ENCODE data around the gene RASSF6. TPM values are rescaled to one million over a fixed set of nuclear protein-coding genes. Genes with fewer than 3 reads are reported as not detected.

RASSF6 gene
- total and polyA plus RNA-seq, 12 donors, result 0.06 TPM; not detected in 11

DNA sequence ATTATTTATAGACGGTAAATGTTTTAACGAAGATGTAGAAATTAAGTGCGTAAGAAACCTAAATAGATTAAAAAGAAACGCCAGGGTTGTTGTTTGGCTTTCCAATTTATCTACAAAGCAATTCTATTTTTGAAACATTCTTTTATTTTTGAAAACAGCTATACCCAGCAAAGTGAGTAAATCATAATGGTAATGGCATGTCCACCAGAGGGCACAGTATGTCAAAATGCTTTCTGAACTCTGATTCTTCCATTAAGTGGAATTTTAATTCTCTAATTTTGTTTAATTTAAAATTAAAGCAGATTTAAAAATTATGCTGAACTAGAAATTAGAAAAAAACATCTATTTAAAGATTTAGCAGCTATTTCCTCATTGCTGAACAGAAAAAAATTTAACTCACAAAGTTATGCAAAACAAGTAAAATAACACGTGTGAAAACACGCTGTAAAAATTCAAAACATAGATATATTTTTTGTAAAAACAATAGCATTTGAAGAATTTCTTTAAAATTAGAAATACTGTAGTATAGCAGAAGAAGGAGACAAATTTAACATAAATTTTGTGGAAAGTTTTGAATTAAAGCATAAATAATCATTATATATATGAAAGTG is 26.5 kb downstream of the RASSF6 start:
- H3K36me3 ChIP-seq, result no peaks in the 10 kb centered on the region
- no peak for ATAC-seq
- H3K9me3 ChIP-seq, result peaks cover 0 to 5% (median 0%) of the 10 kb centered on the region in 11 donors
- DNase-seq, result no peak
- no peaks in the 10 kb centered on the region for H3K4me1 ChIP-seq
- intact Hi-C loops (cut with DNase I), result loop anchor here in 7 of 10 donors (5.0 to 10.0 kb wide), 4 partner anchors 61 to 544 kb away; no protein-coding TSS in a partner anchor
- H3K27me3 ChIP-seq, result no peaks in the 10 kb centered on the region
- TF ChIP-seq, protein P1, sequence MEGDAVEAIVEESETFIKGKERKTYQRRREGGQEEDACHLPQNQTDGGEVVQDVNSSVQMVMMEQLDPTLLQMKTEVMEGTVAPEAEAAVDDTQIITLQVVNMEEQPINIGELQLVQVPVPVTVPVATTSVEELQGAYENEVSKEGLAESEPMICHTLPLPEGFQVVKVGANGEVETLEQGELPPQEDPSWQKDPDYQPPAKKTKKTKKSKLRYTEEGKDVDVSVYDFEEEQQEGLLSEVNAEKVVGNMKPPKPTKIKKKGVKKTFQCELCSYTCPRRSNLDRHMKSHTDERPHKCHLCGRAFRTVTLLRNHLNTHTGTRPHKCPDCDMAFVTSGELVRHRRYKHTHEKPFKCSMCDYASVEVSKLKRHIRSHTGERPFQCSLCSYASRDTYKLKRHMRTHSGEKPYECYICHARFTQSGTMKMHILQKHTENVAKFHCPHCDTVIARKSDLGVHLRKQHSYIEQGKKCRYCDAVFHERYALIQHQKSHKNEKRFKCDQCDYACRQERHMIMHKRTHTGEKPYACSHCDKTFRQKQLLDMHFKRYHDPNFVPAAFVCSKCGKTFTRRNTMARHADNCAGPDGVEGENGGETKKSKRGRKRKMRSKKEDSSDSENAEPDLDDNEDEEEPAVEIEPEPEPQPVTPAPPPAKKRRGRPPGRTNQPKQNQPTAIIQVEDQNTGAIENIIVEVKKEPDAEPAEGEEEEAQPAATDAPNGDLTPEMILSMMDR (IDR thresholded peaks at IDR 0.05), result peak in 7 of 9 donors; percentile 39 to 61 (median 52)
- WGBS, 2 donors, result 81 to 82% methylated on average over 6 of the region's 6 CpGs
- H3K4me3 ChIP-seq, result no peak overlapping the region
- no peak overlapping the region for H3K27ac ChIP-seq

DNA sequence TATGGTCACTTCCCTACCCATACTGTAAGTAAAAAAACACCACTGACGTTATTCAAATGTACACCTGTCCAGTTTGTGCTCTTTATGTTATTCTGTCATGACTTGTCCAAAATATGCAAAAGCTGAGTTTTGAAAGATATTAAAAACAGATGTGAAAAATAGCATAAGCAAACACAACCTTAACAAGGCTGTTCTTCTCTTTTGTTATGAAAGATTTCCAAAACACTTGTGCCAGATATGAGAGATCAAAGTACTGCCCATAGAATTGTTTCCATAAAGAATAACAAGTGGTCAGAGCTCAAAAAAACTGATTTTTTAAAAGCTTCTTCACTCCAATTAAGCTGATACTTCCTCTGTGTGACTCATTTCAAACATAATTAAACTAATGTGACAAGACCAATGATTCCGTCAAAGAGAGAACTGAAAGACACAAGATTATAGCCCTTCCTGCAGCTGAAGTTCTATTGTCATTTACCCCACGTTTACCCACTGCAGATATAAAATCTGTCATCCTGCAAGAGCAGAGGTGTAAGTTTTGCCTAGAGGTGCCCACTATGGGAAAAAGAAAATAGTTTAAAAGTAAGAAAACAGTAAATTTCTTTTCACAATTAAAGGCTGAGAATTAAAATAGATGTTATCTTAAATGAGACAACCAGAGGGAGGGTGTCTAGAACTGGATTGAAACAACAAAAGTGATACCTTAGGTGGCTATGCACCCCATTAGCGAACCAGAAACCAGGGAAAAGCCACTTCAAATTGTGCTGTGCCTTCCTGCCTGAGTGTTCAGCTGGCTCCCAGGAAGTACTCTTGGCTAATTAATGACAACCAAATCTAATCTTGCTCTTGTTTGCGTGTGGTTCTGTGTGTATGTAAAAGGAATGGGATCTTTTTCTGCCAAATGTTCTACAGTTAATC is 30.1 kb downstream of the RASSF6 start:
- no peak for DNase-seq
- Histone ChIP-seq H3K27me3 (no peaks in the 10 kb centered on the region), H3K4me1 (no peaks in the 10 kb centered on the region), H3K27ac (no peak overlapping the region), H3K9me3 (no peaks in the 10 kb centered on the region), H3K36me3 (no peaks in the 10 kb centered on the region), H3K4me3 (no peak overlapping the region)
- intact Hi-C loops (cut with DNase I), result loop anchor here in 7 of 10 donors (5.0 to 10.0 kb wide), 5 partner anchors 65 to 1535 kb away; no protein-coding TSS in a partner anchor
- no peak for ATAC-seq
- 51 to 52% methylated on average over 5 of the region's 5 CpGs for WGBS, 2 donors
- TF ChIP-seq, protein P1 (IDR thresholded peaks at IDR 0.05), result no peak

DNA sequence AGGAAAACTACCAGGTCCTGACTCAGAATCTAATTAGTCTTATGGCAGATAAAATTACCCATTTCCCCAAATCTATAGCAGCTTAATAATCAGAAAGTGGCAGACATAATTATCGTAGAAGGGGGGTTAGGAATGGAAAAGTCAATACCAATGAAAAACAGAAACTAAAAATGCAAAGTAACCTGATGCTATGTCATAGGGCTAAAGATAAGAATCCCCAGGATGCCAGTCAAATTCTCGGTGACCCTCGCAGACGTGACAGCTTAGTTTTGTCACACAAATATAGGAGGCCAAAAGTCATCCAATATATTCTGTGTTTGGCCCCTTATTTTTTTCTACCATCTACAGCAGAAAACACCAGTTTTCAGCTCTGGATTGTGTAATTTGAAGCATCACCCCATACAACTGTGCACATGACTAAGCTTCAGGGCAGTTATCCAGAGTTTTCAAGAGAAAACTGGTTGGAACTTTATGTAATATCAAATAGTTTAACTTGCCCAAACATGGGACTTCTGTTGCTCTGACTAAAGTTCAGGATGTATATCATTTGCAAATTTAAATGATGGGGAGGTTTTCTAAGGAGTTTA is 30.9 kb downstream of the RASSF6 start:
- no peak overlapping the region for H3K4me3 ChIP-seq
- H3K27me3 ChIP-seq, result no peaks in the 10 kb centered on the region
- intact Hi-C loops (cut with DNase I), result loop anchor here in 1 of 10 donors (10.0 kb wide), 1 partner anchor 1535 kb away; no protein-coding TSS in a partner anchor
- peak in 1 of 8 donors; percentile 45 for ATAC-seq
- H3K36me3 ChIP-seq, result no peaks in the 10 kb centered on the region
- TF ChIP-seq, protein P1 (IDR thresholded peaks at IDR 0.05), result no peak
- no peak for DNase-seq
- no peaks in the 10 kb centered on the region for H3K4me1 ChIP-seq
- H3K9me3 ChIP-seq, result no peaks in the 10 kb centered on the region
- WGBS, 2 donors, result 55 to 59% methylated on average over 4 of the region's 4 CpGs
- H3K27ac ChIP-seq, result no peak overlapping the region

DNA sequence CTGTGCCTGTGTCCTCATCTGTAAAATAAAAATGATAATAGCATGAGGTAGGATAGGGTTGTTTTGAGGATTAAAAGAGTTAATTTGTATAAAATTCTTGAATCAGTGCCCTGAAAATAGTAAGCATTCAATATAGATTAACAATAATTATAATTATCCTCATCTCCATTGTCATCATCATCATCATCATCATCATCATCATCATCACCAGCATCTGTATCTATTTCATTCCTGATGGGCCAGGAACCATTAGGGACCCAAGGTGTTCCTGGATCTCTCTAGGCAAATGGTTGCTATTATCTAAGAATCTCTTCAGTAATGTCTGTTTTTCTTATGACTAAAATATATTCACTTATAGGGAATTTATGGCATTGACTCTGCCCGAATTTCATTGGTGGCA is 31.6 kb downstream of the RASSF6 start:
- no peak for DNase-seq
- intact Hi-C loops (cut with DNase I), result loop anchor here in 1 of 10 donors (10.0 kb wide), 1 partner anchor 1536 kb away; no protein-coding TSS in a partner anchor
- no peak overlapping the region for H3K27ac ChIP-seq

More for the DNA sequence above, 31.6 kb downstream of the RASSF6 start:
- H3K4me3 ChIP-seq, result no peak overlapping the region
- no peaks in the 10 kb centered on the region for H3K4me1 ChIP-seq
- H3K27me3 ChIP-seq, result no peaks in the 10 kb centered on the region
- TF ChIP-seq, protein P1 (IDR thresholded peaks at IDR 0.05), result no peak
- no peaks in the 10 kb centered on the region for H3K36me3 ChIP-seq
- 84 to 87% methylated on average over 1 of the region's 1 CpG for WGBS, 2 donors
- no peak for ATAC-seq
- H3K9me3 ChIP-seq, result no peaks in the 10 kb centered on the region
